Upper lobe of left lung (tissue), 4 donors: ENCODE measurements around the gene PREX1.

Experiments
- POLR2A ChIP-seq, 4 donors: fragments of 450-650 bp; IDR thresholded peaks; one replicate each; pipeline ENCODE4 v1.5.1; 2016 to 2017; ENCODE audit warnings: antibody characterized with exemption in 4 of 4, mild to moderate bottlenecking in 2 of 4
- POLR2AphosphoS5 ChIP-seq, 2 donors: sonication (generic); formaldehyde crosslinking; IDR thresholded peaks; one replicate each; pipeline ENCODE4 v1.5.1; 2017; ENCODE audit warnings: antibody characterized with exemption in 2 of 2
- TF ChIP-seq, protein P1 (sequence below), 6 experiments: fragments of 450-650 bp in 4 of 6; fragments of 200-600 bp in 2 of 6; sonication (generic) in 2 of 6; IDR thresholded peaks; one replicate each; pipeline ENCODE4 v1.5.1; 2016 to 2019; ENCODE audit warnings: antibody characterized with exemption in 6 of 6

DNA sequence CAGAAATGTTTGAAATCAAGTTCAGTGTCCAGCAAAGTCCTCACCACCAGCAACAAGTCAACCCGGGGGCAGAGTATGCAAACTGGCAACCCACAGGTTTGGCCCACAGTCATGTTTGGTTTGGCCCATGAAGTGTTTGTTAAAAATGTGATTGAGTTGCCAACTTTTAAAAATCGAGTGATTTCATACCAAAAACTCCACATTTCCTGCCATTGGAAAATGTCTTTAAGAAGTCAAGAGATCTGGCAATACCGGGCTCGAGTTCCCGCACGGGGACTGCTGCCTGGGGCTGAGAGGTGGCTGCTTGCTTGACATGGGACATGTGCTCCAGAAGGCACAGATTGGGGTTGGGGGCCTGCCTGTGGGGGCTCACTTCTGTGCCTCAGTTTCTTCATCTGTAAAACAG is 36.1 kb downstream of the PREX1 start:
- TF ChIP-seq, protein P1, sequence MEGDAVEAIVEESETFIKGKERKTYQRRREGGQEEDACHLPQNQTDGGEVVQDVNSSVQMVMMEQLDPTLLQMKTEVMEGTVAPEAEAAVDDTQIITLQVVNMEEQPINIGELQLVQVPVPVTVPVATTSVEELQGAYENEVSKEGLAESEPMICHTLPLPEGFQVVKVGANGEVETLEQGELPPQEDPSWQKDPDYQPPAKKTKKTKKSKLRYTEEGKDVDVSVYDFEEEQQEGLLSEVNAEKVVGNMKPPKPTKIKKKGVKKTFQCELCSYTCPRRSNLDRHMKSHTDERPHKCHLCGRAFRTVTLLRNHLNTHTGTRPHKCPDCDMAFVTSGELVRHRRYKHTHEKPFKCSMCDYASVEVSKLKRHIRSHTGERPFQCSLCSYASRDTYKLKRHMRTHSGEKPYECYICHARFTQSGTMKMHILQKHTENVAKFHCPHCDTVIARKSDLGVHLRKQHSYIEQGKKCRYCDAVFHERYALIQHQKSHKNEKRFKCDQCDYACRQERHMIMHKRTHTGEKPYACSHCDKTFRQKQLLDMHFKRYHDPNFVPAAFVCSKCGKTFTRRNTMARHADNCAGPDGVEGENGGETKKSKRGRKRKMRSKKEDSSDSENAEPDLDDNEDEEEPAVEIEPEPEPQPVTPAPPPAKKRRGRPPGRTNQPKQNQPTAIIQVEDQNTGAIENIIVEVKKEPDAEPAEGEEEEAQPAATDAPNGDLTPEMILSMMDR (IDR thresholded peaks at IDR 0.05) = no peak
- TF ChIP-seq POLR2AphosphoS5 (IDR thresholded peaks at IDR 0.05) (no peak), POLR2A (IDR thresholded peaks at IDR 0.05) (no peak)
